CD14-positive monocyte (primary cell): ENCODE data around the gene CDH12. TPM values are rescaled to one million over a fixed set of nuclear protein-coding genes. Genes with fewer than 3 reads are reported as not detected.

Experiments used
- DNase-seq, 3 donors: peaks; one replicate each; pipeline ENCODE4 v3.0.0-alpha.2; 2011 to 2022
- H2AFZ ChIP-seq: 2 replicates; pipeline ENCODE4 v1.6.0; 2012; ENCODE audit warnings: mild to moderate bottlenecking, low read depth, low read length, inconsistent platforms; ENCODE audit not compliant: insufficient read depth, poor library complexity, severe bottlenecking
- H3K27ac ChIP-seq, 2 donors: 1 replicate in 1 of 2; 2 replicates in 1 of 2; pipeline ENCODE4 v1.5.1; 2012 to 2013; ENCODE audit warnings: low read length in 2 of 2, control low read depth in 1 of 2, inconsistent platforms in 1 of 2, low read depth in 1 of 2, mild to moderate bottlenecking in 1 of 2
- H3K27me3 ChIP-seq, 2 donors: one replicate each; pipeline versions ENCODE4 v1.6.0 to v1.6.1; 2011 to 2013; ENCODE audit warnings: low read length in 2 of 2; ENCODE audit not compliant: control insufficient read depth in 2 of 2, insufficient read depth in 2 of 2
- H3K36me3 ChIP-seq, 2 donors: replicated peaks in 1 of 2; 1 replicate in 1 of 2; 2 replicates in 1 of 2; pipeline versions ENCODE4 v1.5.1 to v1.6.1; 2012 to 2013; ENCODE audit warnings: low read length in 2 of 2, control low read depth in 1 of 2, inconsistent platforms in 1 of 2, mild to moderate bottlenecking in 1 of 2; ENCODE audit not compliant: insufficient read depth in 2 of 2, control insufficient read depth in 1 of 2
- H3K4me1 ChIP-seq, 2 donors: 1 replicate in 1 of 2; 2 replicates in 1 of 2; pipeline versions ENCODE4 v1.5.1 to v1.6.1; 2012 to 2013; ENCODE audit warnings: low read length in 2 of 2, control low read depth in 1 of 2, inconsistent platforms in 1 of 2, mild to moderate bottlenecking in 1 of 2, moderate library complexity in 1 of 2; ENCODE audit not compliant: insufficient read depth in 2 of 2, control insufficient read depth in 1 of 2
- H3K4me2 ChIP-seq: replicated peaks from 2 replicates; pipeline ENCODE3; 2012; ENCODE audit warnings: low read length, moderate library complexity, mild to moderate bottlenecking; ENCODE audit not compliant: poor library complexity, severe bottlenecking; ENCODE audit errors: extremely low read depth
- H3K4me3 ChIP-seq, 3 experiments: fragments of 200-600 bp in 1 of 3; sonication (generic) in 1 of 3; replicated peaks in 1 of 3; 1 replicate in 2 of 3; 2 replicates in 1 of 3; pipeline ENCODE4 v1.5.1; 2011 to 2013; ENCODE audit warnings: low read length in 3 of 3, mild to moderate bottlenecking in 3 of 3, control low read depth in 2 of 3, low read depth in 2 of 3, inconsistent platforms in 1 of 3, moderate library complexity in 1 of 3
- H3K79me2 ChIP-seq: 2 replicates; pipeline ENCODE4 v1.6.0; 2012; ENCODE audit warnings: mild to moderate bottlenecking, control low read depth, inconsistent platforms, low read length, moderate library complexity; ENCODE audit not compliant: insufficient read depth
- H3K9ac ChIP-seq: 2 replicates; pipeline ENCODE4 v1.6.0; 2017; ENCODE audit warnings: low read length, mild to moderate bottlenecking; ENCODE audit not compliant: insufficient read depth, poor library complexity, severe bottlenecking
- H3K9me3 ChIP-seq, 2 donors: replicated peaks in 1 of 2; 1 replicate in 1 of 2; 2 replicates in 1 of 2; pipeline versions ENCODE4 v1.5.1 to v1.6.1; 2012 to 2013; ENCODE audit warnings: low read length in 2 of 2, control low read depth in 1 of 2; ENCODE audit not compliant: control insufficient read depth in 1 of 2, insufficient read depth in 1 of 2
- H4K20me1 ChIP-seq: 2 replicates; pipeline ENCODE4 v1.6.0; 2012; ENCODE audit warnings: mild to moderate bottlenecking, low read length, control low read depth, moderate library complexity; ENCODE audit not compliant: insufficient read depth
- H3K27ac Mint-ChIP-seq, 7 donors: one replicate each; pipeline ENCODE4 v1.8.0; 2020; ENCODE audit warnings: mild to moderate bottlenecking in 7 of 7, mixed read lengths in 7 of 7, moderate library complexity in 6 of 7, inconsistent platforms in 2 of 7
- H3K27me3 Mint-ChIP-seq, 3 donors: one replicate each; pipeline ENCODE4 v1.8.0; 2021 to 2022; ENCODE audit warnings: low read depth in 3 of 3, mild to moderate bottlenecking in 3 of 3, mixed read lengths in 3 of 3, moderate library complexity in 3 of 3, inconsistent platforms in 1 of 3
- H3K36me3 Mint-ChIP-seq, 2 donors: one replicate each; pipeline ENCODE4 v1.8.0; 2020; ENCODE audit warnings: mixed read lengths in 2 of 2, inconsistent platforms in 1 of 2, mild to moderate bottlenecking in 1 of 2
- H3K4me1 Mint-ChIP-seq: one replicate; pipeline ENCODE4 v1.8.0; 2020; ENCODE audit warnings: mild to moderate bottlenecking, mixed read lengths
- H3K4me3 Mint-ChIP-seq, 2 donors: one replicate each; pipeline ENCODE4 v1.8.0; 2020; ENCODE audit warnings: mild to moderate bottlenecking in 2 of 2, mixed read lengths in 2 of 2, moderate library complexity in 1 of 2
- H3K9me3 Mint-ChIP-seq, 7 donors: one replicate each; pipeline ENCODE4 v1.8.0; 2020 to 2022; ENCODE audit warnings: mixed read lengths in 7 of 7, mild to moderate bottlenecking in 6 of 7, moderate library complexity in 6 of 7, inconsistent platforms in 2 of 7
- CTCF ChIP-seq: fragments of 200-600 bp; IDR thresholded peaks from one replicate; pipeline ENCODE4 v1.8.0; 2022; ENCODE audit warnings: antibody characterized with exemption, mild to moderate bottlenecking
- WGBS: methylation state at CpG from one replicate; pipeline ENCODE4 v1.1.5; 2013; ENCODE audit warnings: missing lambda C conversion rate; ENCODE audit not compliant: insufficient coverage; 5-methylcytosine and 5-hydroxymethylcytosine counted together
- intact Hi-C, 2 donors: fragments of 100-400 bp; cut with micrococcal nuclease; formaldehyde crosslinking; loops; one replicate each; pipeline versions ENCODE4 v1.15.0 to v1.15.1; 2023
- polyA plus RNA-seq, 3 donors: library from polyadenylated mRNA; depleted of rRNA in 1 of 3; unstranded in 2 of 3; stranded (reverse) in 1 of 3; fragments of 300-500 nt in 2 of 3; fragments of >200 nt in 1 of 3; fragmentation: Illumina TruSeq in 2 of 3; gene quantifications; 1 replicate in 2 of 3; 2 replicates in 1 of 3; pipeline ENCODE4 v1.2.3, GENCODE V29; 2012 to 2021

Gene CDH12
- polyA plus RNA-seq, 3 donors: not detected

DNA sequence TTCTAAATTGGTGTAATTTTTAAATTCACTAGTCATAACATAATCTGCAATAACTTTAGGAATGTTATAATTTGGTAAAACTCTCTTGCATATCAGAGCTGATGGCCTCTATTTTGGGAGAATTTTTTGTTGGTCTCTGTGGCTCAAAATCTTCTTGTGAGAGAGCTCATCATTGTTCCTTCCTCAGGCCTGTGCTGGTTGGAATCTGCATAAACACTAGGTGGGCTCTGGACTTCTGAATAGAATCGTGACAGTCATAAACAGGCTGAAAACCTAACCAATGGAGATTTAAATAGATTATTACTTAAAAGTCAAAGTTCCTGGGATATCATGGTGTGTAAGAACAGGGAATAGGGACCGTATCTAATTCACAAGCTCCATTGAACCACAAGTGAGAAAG, 1129.6 kb downstream of the CDH12 start:
- Histone ChIP-seq H3K4me2 (no peak overlapping the region), H3K4me1 (no peaks in the 10 kb centered on the region), H3K9me3 (peaks cover 0 to 6% of the 10 kb centered on the region in 2 donors), H3K4me3 (no peak overlapping the region), H3K27ac (no peak overlapping the region), H2AFZ (no peak overlapping the region), H4K20me1 (no peaks in the 10 kb centered on the region), H3K36me3 (no peaks in the 10 kb centered on the region), H3K27me3 (no peaks in the 10 kb centered on the region), H3K9ac (no peak overlapping the region), H3K79me2 (no peaks in the 10 kb centered on the region)
- Mint-ChIP-seq H3K27me3 (no peaks in the 10 kb centered on the region), H3K4me3 (no peak overlapping the region), H3K9me3 (peaks cover 0 to 5% (median 3%) of the 10 kb centered on the region in 7 donors), H3K4me1 (no peaks in the 10 kb centered on the region), H3K27ac (no peak overlapping the region), H3K36me3 (no peaks in the 10 kb centered on the region)
- TF ChIP-seq CTCF: no peak
- no CpG with 5 or more reads among the region's 2 CpGs for WGBS
- no peak for DNase-seq
- intact Hi-C loops: no loop called here

DNA sequence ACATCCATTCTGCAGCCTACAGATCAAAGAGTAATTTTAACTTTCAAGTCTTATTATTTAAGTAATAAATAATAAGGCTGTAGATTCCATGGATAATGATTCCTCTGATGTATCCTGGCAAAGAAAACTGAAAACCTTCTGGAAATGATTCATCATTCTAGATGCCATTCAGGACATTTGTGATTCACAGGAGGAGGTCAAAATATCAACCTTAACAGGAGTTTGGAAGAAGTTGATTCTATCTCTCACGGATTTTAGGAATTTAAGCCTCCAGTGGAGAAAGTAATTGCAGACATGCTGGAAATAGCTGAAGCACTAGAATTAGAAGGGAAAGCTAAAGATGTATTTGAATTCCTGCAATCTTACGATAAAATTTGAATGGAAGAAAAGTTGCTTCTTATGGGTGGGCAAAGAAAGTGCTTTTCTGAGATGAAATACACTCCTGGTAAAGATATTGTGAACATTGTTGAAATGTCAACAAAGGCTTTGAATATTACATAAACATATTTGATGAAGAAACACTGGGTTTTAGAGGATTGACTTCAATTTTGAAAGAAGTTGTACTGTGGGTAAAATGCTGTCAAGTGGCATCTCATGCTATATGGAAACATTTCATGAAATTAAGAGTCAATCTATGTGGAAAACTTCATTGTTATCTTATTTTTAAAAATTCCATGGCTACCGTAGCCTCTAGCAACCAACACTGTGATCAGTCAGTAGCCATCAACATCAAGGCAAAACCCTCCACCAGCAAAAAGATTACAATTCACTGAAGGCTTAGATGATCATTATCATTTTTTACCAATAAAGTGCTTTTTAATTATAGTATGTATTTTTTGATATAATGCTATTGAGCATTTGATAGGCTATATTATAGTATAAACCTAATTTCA, 1141.0 kb downstream of the CDH12 start:
- Histone ChIP-seq H3K4me1 (no peaks in the 10 kb centered on the region), H3K27me3 (no peaks in the 10 kb centered on the region), H3K27ac (no peak overlapping the region), H2AFZ (no peak overlapping the region), H3K4me3 (no peak overlapping the region), H3K9me3 (peaks cover 0 to 6% of the 10 kb centered on the region in 2 donors), H4K20me1 (no peaks in the 10 kb centered on the region), H3K79me2 (no peaks in the 10 kb centered on the region), H3K4me2 (no peak overlapping the region), H3K9ac (no peak overlapping the region), H3K36me3 (no peaks in the 10 kb centered on the region)
- Mint-ChIP-seq H3K4me1 (no peaks in the 10 kb centered on the region), H3K9me3 (peaks cover 0 to 11% (median 0%) of the 10 kb centered on the region in 7 donors), H3K4me3 (no peak overlapping the region), H3K27ac (no peak overlapping the region), H3K36me3 (no peaks in the 10 kb centered on the region), H3K27me3 (no peaks in the 10 kb centered on the region)
- WGBS: 100% methylated on average over 1 of the region's 3 CpGs
- intact Hi-C loops: no loop called here
- no peak for DNase-seq
- no peak for TF ChIP-seq CTCF
